GM18505 (cell line): Measurements from ENCODE around the gene UBA7.

Source experiments
- ATAC-seq: cut with Tn5 transposase; IDR thresholded peaks from one replicate; pipeline ENCODE4 v1.9.1; 2021; ENCODE audit not compliant: unreplicated experiment
- POLR2A ChIP-seq: IDR thresholded peaks from 4 replicates; pipeline ENCODE4 v1.6.1; 2011; ENCODE audit warnings: borderline replicate concordance; ENCODE audit not compliant: insufficient read depth, insufficient read length; ENCODE audit errors: extremely low read depth

The UBA7 gene

DNA sequence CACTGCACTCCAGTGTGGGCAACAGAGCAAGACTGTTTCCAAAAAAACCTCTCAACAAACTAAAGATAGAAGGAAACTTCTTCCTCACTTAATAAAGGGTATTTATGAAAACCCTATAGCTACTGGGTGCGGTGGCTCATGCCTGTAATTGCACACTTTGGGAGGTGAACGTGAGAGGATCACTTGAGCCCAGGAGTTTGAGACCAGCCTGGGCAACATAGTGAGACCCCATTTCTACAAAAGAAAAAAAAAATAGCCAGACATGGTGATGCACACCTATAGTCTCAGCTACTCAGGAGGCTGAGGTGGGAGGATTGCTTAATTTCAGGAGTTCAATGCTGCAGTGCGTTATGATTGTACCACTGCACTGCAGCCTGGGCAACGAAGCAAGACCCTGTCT lies 49.8 kb downstream of the UBA7 start:
- no peak for ATAC-seq
- no peak for TF ChIP-seq POLR2A

DNA sequence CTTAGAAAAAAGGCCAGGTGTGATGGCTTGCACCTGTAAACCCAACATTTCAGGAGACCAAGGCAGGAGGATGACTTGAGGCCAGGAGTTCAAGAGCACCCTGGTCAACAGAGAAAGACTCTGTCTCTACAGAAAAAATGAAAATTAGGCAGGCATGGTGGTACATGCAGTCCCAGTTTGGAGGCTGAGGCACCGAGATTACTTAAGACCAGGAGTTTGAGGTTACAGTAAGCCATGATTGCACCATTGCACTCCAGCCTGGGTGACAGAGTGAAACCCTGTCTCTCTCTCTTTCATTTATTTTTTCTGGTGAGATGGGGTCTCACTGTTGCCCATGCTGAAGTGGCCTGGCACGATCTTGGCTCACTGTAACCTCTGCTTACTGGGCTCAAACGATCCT lies 52.1 kb downstream of the UBA7 start:
- ATAC-seq, result no peak
- TF ChIP-seq POLR2A, result no peak

DNA sequence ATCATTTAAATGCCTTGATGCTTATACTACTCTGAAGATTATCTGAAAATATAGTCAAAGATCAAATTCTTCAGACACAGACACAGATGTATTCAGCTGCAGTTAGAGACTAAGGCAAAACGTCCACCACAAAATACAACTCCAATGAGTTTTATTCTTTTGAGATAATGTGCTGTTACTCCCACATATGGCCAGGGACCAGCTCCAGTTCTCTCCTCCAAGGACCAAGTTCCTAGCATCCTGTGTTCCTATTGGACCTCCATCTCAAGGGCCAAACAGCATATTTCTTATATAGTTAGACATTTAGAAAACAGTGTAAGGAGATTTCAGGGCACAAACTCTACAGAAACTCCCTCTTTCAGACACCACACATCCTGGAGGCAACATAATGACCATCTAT lies 54.5 kb downstream of the UBA7 start:
- ATAC-seq, result no peak
- no peak for TF ChIP-seq POLR2A

DNA sequence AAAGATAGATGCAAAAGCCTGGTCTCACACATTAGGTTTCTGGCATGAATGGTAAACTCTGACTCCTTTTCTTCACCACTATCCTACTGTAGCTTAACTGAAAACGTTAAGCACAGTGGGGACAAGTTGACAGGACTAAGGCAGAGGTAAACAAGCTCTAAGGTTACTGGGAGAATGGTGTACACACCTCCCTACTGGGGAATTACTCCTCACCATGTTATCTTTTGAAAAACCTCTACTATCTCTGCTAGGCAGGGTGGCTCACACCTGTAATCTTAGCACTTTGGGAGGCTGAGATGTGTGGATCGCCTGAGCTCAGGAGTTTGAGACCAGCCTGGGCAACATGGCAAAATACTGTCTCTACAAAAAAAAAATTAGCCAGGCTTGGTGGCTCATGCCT lies 56.6 kb downstream of the UBA7 start:
- no peak for TF ChIP-seq POLR2A
- no peak for ATAC-seq

DNA sequence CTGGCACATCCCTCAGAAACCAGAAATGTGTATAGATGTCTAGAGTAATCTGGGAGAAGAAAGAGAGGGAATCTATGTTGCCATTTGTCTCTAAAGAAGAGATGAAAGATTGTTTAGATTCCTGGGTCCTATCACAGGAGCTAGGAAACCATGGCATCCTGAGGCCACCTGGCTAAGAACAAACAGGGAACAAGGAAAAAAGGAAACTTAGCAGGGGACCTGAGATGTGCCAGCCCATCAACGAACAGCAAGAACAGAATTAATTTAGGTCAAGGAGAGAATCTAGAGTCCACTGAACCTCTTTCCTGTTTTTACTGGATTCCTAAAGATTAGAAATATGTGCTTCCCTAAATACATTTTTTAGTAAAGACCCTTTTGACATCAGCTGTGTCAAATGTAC lies 57.7 kb downstream of the UBA7 start:
- no peak for TF ChIP-seq POLR2A
- no peak for ATAC-seq
